KMS-11 (cell line): ENCODE results near the gene PRPSAP1.

ENCODE experiments used
- H2AFZ ChIP-seq: fragments of 200-600 bp; sonication (generic); 2 replicates; pipeline ENCODE4 v1.6.1; 2016; ENCODE audit warnings: antibody characterized with exemption, mixed run types, low read depth
- H3K27ac ChIP-seq: fragments of 200-600 bp; sonication (generic); 2 replicates; pipeline ENCODE4 v1.6.1; 2016; ENCODE audit warnings: mild to moderate bottlenecking, mixed run types
- H3K27me3 ChIP-seq: fragments of 200-600 bp; sonication (generic); 2 replicates; pipeline ENCODE4 v1.6.1; 2017; ENCODE audit warnings: mild to moderate bottlenecking, low read depth, mixed run types, moderate library complexity; ENCODE audit not compliant: insufficient read depth
- H3K36me3 ChIP-seq: fragments of 200-600 bp; sonication (generic); 2 replicates; pipeline ENCODE4 v1.6.1; 2017; ENCODE audit warnings: mild to moderate bottlenecking, mixed run types; ENCODE audit not compliant: insufficient read depth
- H3K4me1 ChIP-seq: fragments of 200-600 bp; sonication (generic); 2 replicates; pipeline ENCODE4 v1.6.1; 2016; ENCODE audit warnings: mild to moderate bottlenecking, low read depth, mixed run types; ENCODE audit not compliant: poor library complexity, severe bottlenecking
- H3K4me2 ChIP-seq: fragments of 200-600 bp; sonication (generic); 2 replicates; pipeline ENCODE4 v1.7.0; 2016; ENCODE audit warnings: mild to moderate bottlenecking, mixed run types
- H3K4me3 ChIP-seq: fragments of 200-600 bp; sonication (generic); IDR thresholded peaks from 2 replicates; pipeline ENCODE4 v1.6.1; 2017; ENCODE audit warnings: low read depth, low read length, mixed read lengths; ENCODE audit not compliant: insufficient read depth
- H3K79me2 ChIP-seq: fragments of 200-600 bp; sonication (generic); 2 replicates; pipeline ENCODE4 v1.6.1; 2016; ENCODE audit warnings: low read depth, mixed run types; ENCODE audit not compliant: insufficient read depth
- H3K9ac ChIP-seq: fragments of 200-600 bp; sonication (generic); 2 replicates; pipeline ENCODE4 v1.6.1; 2016; ENCODE audit warnings: mild to moderate bottlenecking, mixed run types
- H4K20me1 ChIP-seq: fragments of 200-600 bp; sonication (generic); 2 replicates; pipeline ENCODE4 v1.6.1; 2016; ENCODE audit warnings: mild to moderate bottlenecking, mixed run types; ENCODE audit not compliant: insufficient read depth
- TF ChIP-seq, protein P1 (sequence below): fragments of 200-600 bp; sonication (generic); conservative IDR thresholded peaks from 2 replicates; pipeline ENCODE4 v1.6.1; 2017; ENCODE audit warnings: low read depth, mild to moderate bottlenecking, antibody characterized with exemption, low read length, moderate library complexity, mixed read lengths

Gene PRPSAP1

DNA sequence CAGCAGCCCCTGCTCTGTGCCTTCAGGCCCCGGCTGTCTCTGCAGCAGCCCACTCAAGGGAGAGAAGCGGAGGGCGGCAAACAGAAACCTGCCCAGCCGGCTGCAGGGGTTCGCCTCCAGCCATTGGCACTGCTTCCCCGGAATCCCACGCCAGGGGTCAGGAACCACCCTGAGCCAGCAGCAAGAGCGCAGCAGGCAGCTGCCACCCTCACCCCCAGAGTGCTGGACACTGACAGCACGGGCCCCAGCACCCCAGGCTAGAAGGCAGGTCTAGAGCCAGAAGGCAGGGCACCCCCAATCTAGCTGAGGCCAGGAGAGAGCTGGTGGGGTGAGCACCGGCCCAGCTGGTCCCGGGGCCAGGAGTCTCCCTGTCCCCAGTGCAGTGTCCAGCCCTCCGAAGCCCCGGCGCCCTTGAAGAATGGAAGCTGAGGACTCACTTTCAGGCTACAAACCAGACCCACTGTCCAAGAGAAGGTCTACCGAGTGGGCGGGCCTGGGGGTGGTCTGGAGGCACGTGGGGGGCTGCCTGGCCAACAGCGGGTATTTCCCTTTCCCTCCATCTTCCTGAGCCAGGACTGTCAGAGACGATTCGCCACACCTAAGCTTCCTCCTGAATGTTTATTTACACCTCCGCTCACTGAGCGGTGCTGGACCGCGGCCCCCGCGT, 80.1 kb downstream of the PRPSAP1 start:
- Histone ChIP-seq H2AFZ (no peak overlapping the region), H3K36me3 (no peaks in the 10 kb centered on the region), H4K20me1 (0 out of 2 replicates have a peak, but pooled peaks cover 5% of the 10 kb centered on the region), H3K4me3 (no peak overlapping the region), H3K79me2 (peaks cover 20% of the 10 kb centered on the region), H3K27me3 (no peaks in the 10 kb centered on the region), H3K27ac (no peak overlapping the region; the same call in 1 of the 2 replicates), H3K4me1 (peaks cover 38% of the 10 kb centered on the region), H3K9ac (no peak overlapping the region), H3K4me2 (no peak overlapping the region)
- TF ChIP-seq, protein P1, sequence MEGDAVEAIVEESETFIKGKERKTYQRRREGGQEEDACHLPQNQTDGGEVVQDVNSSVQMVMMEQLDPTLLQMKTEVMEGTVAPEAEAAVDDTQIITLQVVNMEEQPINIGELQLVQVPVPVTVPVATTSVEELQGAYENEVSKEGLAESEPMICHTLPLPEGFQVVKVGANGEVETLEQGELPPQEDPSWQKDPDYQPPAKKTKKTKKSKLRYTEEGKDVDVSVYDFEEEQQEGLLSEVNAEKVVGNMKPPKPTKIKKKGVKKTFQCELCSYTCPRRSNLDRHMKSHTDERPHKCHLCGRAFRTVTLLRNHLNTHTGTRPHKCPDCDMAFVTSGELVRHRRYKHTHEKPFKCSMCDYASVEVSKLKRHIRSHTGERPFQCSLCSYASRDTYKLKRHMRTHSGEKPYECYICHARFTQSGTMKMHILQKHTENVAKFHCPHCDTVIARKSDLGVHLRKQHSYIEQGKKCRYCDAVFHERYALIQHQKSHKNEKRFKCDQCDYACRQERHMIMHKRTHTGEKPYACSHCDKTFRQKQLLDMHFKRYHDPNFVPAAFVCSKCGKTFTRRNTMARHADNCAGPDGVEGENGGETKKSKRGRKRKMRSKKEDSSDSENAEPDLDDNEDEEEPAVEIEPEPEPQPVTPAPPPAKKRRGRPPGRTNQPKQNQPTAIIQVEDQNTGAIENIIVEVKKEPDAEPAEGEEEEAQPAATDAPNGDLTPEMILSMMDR, result no peak

DNA sequence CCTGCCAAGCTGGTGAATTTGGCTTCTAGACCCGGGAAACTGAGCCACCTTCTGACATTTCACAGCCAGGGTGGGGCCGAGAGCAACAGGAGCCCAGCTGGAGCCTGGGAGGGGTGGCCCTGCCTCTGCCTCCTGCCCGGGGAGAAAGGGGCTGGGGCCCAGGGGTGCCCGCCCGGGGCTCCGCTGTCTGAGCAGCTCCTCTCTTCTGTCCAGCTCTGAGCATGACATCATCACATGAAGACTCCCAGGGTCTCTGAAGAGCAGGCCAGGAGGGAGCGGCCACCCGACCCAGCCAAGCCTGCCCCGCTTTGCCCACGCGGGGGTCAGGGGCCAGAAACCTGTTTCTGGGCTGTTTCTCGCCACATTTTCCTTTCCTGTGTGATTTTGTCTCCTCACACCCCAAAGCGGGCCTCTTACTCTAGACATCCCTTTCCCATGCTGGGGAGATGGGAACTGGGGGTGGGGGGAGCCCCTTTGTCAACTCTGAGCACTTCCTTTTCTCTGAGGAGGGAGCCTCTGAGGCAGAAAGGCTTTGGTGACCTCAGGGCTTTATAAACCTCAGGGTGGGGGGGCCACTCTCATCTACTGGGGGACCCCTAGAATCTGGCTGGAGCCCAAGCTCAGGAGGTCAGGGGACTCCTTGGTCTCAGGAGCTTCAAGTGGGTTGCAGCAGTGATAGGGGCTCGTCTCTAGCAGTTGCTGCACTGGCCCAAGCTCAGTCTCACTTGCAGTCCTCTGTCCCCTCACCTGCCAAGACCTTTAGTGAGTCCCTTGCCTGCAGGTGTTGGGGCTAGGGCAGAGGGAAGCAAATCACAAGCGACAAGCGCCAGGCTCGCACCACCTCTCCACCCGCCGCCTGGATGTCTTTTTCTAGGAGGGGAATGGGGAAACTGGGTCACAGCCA, 80.9 kb downstream of the PRPSAP1 start:
- H4K20me1 ChIP-seq, result 0 out of 2 replicates have a peak, but pooled peaks cover 5% of the 10 kb centered on the region
- no peak overlapping the region for H3K9ac ChIP-seq
- no peaks in the 10 kb centered on the region for H3K27me3 ChIP-seq
- H3K27ac ChIP-seq, result no peak overlapping the region; the same call in 1 of the 2 replicates
- peaks cover 28% of the 10 kb centered on the region for H3K79me2 ChIP-seq
- H3K4me1 ChIP-seq, result peaks cover 45% of the 10 kb centered on the region
- no peak overlapping the region for H3K4me3 ChIP-seq
- TF ChIP-seq, protein P1, result no peak
- no peak overlapping the region for H3K4me2 ChIP-seq
- no peak overlapping the region for H2AFZ ChIP-seq
- H3K36me3 ChIP-seq, result no peaks in the 10 kb centered on the region

DNA sequence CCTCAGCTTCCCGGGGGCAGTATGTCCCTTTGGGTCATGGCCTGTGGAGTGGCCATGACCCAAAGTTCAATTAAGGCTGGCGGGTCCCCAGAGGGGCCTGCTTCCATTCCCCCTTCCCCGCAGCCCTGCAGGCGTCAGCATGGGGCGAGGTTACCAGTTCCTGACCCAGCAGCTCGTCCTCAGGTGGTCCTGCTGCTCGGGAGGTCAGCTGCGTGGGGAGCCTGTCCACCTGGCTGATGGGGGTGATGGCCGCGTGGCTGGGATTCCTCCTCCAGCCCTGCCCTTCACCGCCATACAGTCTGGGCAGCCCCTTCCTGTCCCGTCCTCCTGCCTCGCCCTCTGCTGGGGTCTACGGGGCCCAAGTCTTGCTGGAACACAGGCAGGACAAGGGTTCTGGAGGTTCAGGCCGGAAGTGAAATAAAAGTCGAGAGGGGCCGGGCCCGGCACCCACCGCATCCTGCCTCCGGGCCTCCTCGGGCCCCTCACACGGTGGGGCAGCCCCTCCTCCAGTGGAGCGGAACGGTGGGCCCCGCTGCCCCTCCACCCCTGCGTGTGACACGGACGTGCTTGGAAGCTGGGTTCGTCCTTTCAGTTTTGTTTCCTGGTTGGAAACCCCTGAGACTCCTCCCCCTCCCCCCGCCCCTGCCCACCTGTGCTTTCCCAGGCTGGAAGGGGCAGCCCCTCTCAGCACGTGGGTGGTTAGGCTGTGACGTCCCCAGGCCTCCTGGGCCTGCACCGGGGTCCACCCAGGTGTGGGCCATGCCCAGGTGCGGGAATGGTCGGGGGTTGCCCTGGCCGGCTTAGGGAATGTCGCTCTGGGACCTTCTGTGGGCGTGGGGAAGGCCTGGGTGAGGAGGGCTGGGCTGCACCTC, 81.8 kb downstream of the PRPSAP1 start:
- Histone ChIP-seq H2AFZ (no peak overlapping the region), H3K4me2 (no peak overlapping the region), H4K20me1 (0 out of 2 replicates have a peak, but pooled peaks cover 5% of the 10 kb centered on the region), H3K4me3 (no peak overlapping the region), H3K9ac (no peak overlapping the region), H3K27me3 (no peaks in the 10 kb centered on the region), H3K4me1 (peaks cover 54% of the 10 kb centered on the region), H3K27ac (no peak overlapping the region; the same call in 1 of the 2 replicates), H3K79me2 (peaks cover 37% of the 10 kb centered on the region), H3K36me3 (no peaks in the 10 kb centered on the region)
- TF ChIP-seq, protein P1, result no peak
